HEK293T (cell line): ENCODE results near the gene ANOS1.

ENCODE experiments used
- CTCF ChIA-PET: fragments of 350-600 bp; formaldehyde crosslinking; extraction: SDS; loops from one replicate; lab custom pipeline; 2021; ENCODE audit warnings: antibody characterized with exemption, inconsistent platforms; lab: Yijun Ruan, JAX
- POLR2A ChIA-PET: fragments of 350-600 bp; formaldehyde crosslinking; extraction: SDS; loops from one replicate; lab custom pipeline; 2020; ENCODE audit warnings: antibody characterized with exemption, inconsistent platforms; lab: Yijun Ruan, JAX
- DNase-seq: peaks from one replicate; pipeline ENCODE4 v3.0.0; 2012; ENCODE audit warnings: mixed read lengths; ENCODE audit errors: extremely low spot score
- ARNT ChIP-seq: fragments of 450-650 bp; IDR thresholded peaks from 2 replicates; pipeline ENCODE4 v1.6.1; 2017; ENCODE audit warnings: mild to moderate bottlenecking
- BHLHE40 ChIP-seq: fragments of 450-650 bp; IDR thresholded peaks from 2 replicates; pipeline ENCODE4 v1.6.1; 2016; ENCODE audit warnings: mild to moderate bottlenecking, moderate library complexity, borderline replicate concordance
- CTBP1 ChIP-seq: fragments of 450-650 bp; IDR thresholded peaks from 2 replicates; pipeline ENCODE4 v1.6.1; 2016; ENCODE audit warnings: borderline replicate concordance
- ELF4 ChIP-seq: fragments of 450-650 bp; IDR thresholded peaks from 2 replicates; pipeline ENCODE4 v1.6.1; 2017; ENCODE audit warnings: antibody characterized with exemption
- FOXA1 ChIP-seq: fragments of 450-650 bp; IDR thresholded peaks from 2 replicates; pipeline ENCODE4 v1.6.1; 2016; ENCODE audit warnings: mild to moderate bottlenecking
- FOXK2 ChIP-seq: fragments of 450-650 bp; IDR thresholded peaks from 2 replicates; pipeline ENCODE4 v1.6.1; 2016; ENCODE audit warnings: mild to moderate bottlenecking
- FOXM1 ChIP-seq: fragments of 450-650 bp; IDR thresholded peaks from 2 replicates; pipeline ENCODE4 v1.6.1; 2017; ENCODE audit warnings: mild to moderate bottlenecking, borderline replicate concordance
- HDGF ChIP-seq: fragments of 450-650 bp; IDR thresholded peaks from 2 replicates; pipeline ENCODE4 v1.6.1; 2017; ENCODE audit warnings: antibody characterized with exemption, borderline replicate concordance
- L3MBTL2 ChIP-seq: fragments of 450-650 bp; conservative IDR thresholded peaks from 2 replicates; pipeline ENCODE4 v1.6.1; 2016; ENCODE audit warnings: mild to moderate bottlenecking
- LEF1 ChIP-seq: fragments of 450-650 bp; IDR thresholded peaks from 2 replicates; pipeline ENCODE4 v1.6.1; 2017; ENCODE audit warnings: mild to moderate bottlenecking, borderline replicate concordance
- NFRKB ChIP-seq: fragments of 450-650 bp; IDR thresholded peaks from 2 replicates; pipeline ENCODE4 v1.6.1; 2016; ENCODE audit warnings: mild to moderate bottlenecking, moderate library complexity
- PKNOX1 ChIP-seq: fragments of 450-650 bp; IDR thresholded peaks from 2 replicates; pipeline ENCODE4 v1.6.1; 2016
- SP1 ChIP-seq: fragments of 450-650 bp; IDR thresholded peaks from 2 replicates; pipeline ENCODE4 v1.6.1; 2017
- SUZ12 ChIP-seq: fragments of 450-650 bp; IDR thresholded peaks from 2 replicates; pipeline ENCODE4 v1.6.1; 2016; ENCODE audit warnings: mild to moderate bottlenecking
- TARDBP ChIP-seq: fragments of 450-650 bp; IDR thresholded peaks from 2 replicates; pipeline ENCODE4 v1.6.1; 2016
- ZNF384 ChIP-seq: fragments of 450-650 bp; IDR thresholded peaks from 2 replicates; pipeline ENCODE4 v1.6.1; 2016

ANOS1 gene

GRCh38 chrX:8675006-8675630 is 56.8 kb downstream of the ANOS1 start:
- DNase-seq = no peak
- POLR2A ChIA-PET = no interaction called here
- CTCF ChIA-PET = no interaction called here
- TF ChIP-seq FOXA1 = no peak

- CTCF ChIA-PET = no interaction called here
- POLR2A ChIA-PET = no interaction called here
- no peak for TF ChIP-seq FOXK2
- TF ChIP-seq SP1 = no peak
- DNase-seq = no peak
Observed at GRCh38 chrX:8673201-8673600, 58.7 kb downstream of the ANOS1 start.

- ChIA-PET POLR2A (no interaction called here), CTCF (no interaction called here)
- TF ChIP-seq BHLHE40 = no peak
- no peak for TF ChIP-seq SP1
- TF ChIP-seq TARDBP = no peak
- no peak for TF ChIP-seq SUZ12
- DNase-seq = no peak
Observed at GRCh38 chrX:8672176-8672575, 59.8 kb downstream of the ANOS1 start.

GRCh38 chrX:8668813-8669212 is 63.1 kb downstream of the ANOS1 start:
- CTCF ChIA-PET = no interaction called here
- POLR2A ChIA-PET = no interaction called here
- no peak for DNase-seq
- TF ChIP-seq FOXA1 = no peak
- TF ChIP-seq ARNT = no peak
- TF ChIP-seq SP1 = no peak
- TF ChIP-seq LEF1 = no peak
- TF ChIP-seq TARDBP = no peak
- TF ChIP-seq ELF4 = no peak
- TF ChIP-seq SUZ12 = no peak
- TF ChIP-seq NFRKB = no peak
- TF ChIP-seq PKNOX1 = no peak
- TF ChIP-seq CTBP1 = no peak
- TF ChIP-seq HDGF = no peak
- no peak for TF ChIP-seq BHLHE40
- TF ChIP-seq ZNF384 = no peak
- no peak for TF ChIP-seq FOXK2
- no peak for TF ChIP-seq FOXM1
- no peak for TF ChIP-seq L3MBTL2

DNA sequence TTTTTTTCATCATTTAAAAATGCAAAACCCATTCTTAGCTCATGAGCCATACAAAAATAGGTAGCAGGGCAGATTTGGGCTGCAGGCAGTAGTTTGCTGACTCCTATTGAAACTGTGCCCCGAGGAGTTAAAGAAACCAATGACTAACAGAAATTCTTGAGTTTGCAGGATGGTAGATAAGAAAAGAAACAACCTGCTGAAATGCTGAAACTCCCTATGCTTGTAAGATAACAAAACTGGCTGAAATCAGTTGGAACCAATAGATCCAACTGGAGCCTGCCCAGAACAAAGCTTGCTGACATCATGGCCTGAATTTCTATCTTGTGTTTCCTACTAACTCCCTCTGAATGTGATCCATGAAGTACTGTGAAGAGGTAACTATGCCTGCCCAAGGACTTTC is 68.6 kb downstream of the ANOS1 start:
- ChIA-PET POLR2A (no interaction called here), CTCF (no interaction called here)
- no peak for TF ChIP-seq FOXA1
- no peak for TF ChIP-seq L3MBTL2
- TF ChIP-seq FOXM1 = no peak
- no peak for TF ChIP-seq TARDBP
- no peak for TF ChIP-seq NFRKB
- no peak for TF ChIP-seq ARNT
- TF ChIP-seq BHLHE40 = no peak
- TF ChIP-seq CTBP1 = no peak
- no peak for TF ChIP-seq PKNOX1
- TF ChIP-seq ZNF384 = no peak
- no peak for TF ChIP-seq ELF4
- TF ChIP-seq HDGF = no peak
- TF ChIP-seq SUZ12 = no peak
- no peak for TF ChIP-seq SP1
- no peak for TF ChIP-seq LEF1
- TF ChIP-seq FOXK2 = no peak
- no peak for DNase-seq

DNA sequence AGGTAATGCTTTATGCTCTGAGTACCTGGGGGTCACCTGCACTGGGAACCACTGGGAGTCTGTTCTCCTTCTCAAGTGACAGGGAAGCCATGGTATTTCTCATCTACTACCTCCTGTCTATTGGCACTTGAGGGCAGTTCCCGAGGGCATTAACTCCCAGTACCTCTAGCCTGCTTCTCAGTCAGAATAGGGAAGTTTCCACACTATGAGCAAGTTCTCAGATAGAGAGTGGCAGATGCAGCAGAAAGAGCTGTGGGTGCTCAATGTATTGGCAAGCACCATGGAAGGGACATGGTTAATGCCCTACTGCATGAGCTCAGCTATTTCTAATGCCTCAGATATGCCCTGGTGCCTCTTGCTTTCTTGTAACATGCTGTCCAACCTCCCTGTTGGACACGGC is 74.1 kb downstream of the ANOS1 start:
- ChIA-PET CTCF (no interaction called here), POLR2A (no interaction called here)
- TF ChIP-seq HDGF = no peak
- TF ChIP-seq SP1 = no peak
- no peak for TF ChIP-seq ELF4
- TF ChIP-seq L3MBTL2 = no peak
- no peak for TF ChIP-seq FOXA1
- no peak for TF ChIP-seq TARDBP
- no peak for TF ChIP-seq FOXK2
- no peak for TF ChIP-seq ZNF384

DNA sequence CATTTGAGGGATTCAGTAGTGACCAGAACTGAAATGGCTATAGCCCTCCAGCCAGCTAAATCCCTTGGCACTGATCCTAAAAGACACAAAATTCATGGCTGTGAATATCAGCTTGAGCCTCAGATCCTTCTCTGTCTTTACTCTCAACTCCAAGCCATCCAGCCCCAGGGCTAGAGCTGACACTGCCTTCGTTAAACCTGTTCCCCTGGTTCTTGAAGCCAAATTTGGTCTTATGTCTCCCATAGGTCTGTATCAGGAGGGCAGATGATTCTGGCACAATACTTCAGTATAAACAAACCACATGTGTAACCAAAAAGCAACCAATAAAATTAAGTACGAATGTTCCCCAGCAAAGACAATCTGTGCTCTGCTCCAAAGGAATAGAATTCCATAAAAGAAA is 78.0 kb downstream of the ANOS1 start:
- ChIA-PET POLR2A (no interaction called here), CTCF (no interaction called here)
- DNase-seq = no peak
- no peak for TF ChIP-seq FOXK2
- TF ChIP-seq NFRKB = no peak
- TF ChIP-seq L3MBTL2 = no peak
- no peak for TF ChIP-seq BHLHE40
- TF ChIP-seq FOXA1 = no peak

More for the DNA sequence above, 74.1 kb downstream of the ANOS1 start:
- no peak for DNase-seq

- POLR2A ChIA-PET = no interaction called here
- CTCF ChIA-PET = no interaction called here
- TF ChIP-seq TARDBP (no peak), SUZ12 (no peak), HDGF (no peak), ARNT (no peak), FOXA1 (no peak), LEF1 (no peak), ELF4 (no peak), CTBP1 (no peak), PKNOX1 (no peak), ZNF384 (no peak), FOXM1 (no peak)
- no peak for DNase-seq
Observed at GRCh38 chrX:8649969-8650368, 82.0 kb downstream of the ANOS1 start.
